Adipocyte (in vitro differentiated cells): Measurements from ENCODE around the gene NTRK3.

ENCODE experiments used
- DNase-seq: peaks from one replicate; pipeline ENCODE4 v3.0.0-alpha.2; 2015; ENCODE audit warnings: low read depth
- H3K27me3 ChIP-seq: replicated peaks from 2 replicates; pipeline ENCODE4 v1.7.0; 2013; ENCODE audit warnings: mild to moderate bottlenecking, low read length, moderate library complexity; ENCODE audit not compliant: control insufficient read depth, insufficient read depth
- H3K36me3 ChIP-seq: 2 replicates; pipeline ENCODE4 v1.7.0; 2013; ENCODE audit warnings: low read length, mild to moderate bottlenecking, moderate library complexity; ENCODE audit not compliant: control insufficient read depth, insufficient read depth, severe bottlenecking
- H3K4me1 ChIP-seq: 2 replicates; pipeline ENCODE4 v1.7.0; 2013; ENCODE audit warnings: mild to moderate bottlenecking, low read length, moderate library complexity; ENCODE audit not compliant: control insufficient read depth, insufficient read depth
- H3K4me3 ChIP-seq: 2 replicates; pipeline ENCODE4 v1.7.0; 2013; ENCODE audit warnings: mild to moderate bottlenecking, low read length, moderate library complexity
- H3K9ac ChIP-seq: 2 replicates; pipeline ENCODE4 v1.7.0; 2013; ENCODE audit warnings: mild to moderate bottlenecking, low read length, moderate library complexity
- H3K9me3 ChIP-seq: 2 replicates; pipeline ENCODE4 v1.7.0; 2013; ENCODE audit warnings: mild to moderate bottlenecking, low read length, moderate library complexity; ENCODE audit not compliant: control insufficient read depth

NTRK3 gene

DNA sequence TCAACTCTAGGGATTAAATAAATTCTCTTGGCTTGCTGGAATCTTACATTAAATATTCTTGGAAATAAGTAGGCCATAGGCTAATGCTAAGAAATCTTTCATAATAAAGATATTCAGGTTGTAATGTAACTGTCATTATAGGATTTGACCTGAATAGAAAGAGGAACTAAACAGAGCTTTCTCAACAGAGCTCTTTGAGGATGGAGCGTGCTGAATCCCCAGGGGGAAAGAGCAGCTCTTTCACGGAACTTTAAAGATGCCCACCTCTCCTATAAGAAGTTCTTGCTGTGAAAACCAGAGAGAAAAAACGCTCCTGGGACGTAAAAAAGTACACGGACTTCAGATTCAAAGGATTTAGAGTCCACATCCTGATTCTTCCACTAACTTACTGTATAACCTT lies 77.9 kb downstream of the NTRK3 start:
- no peaks in the 10 kb centered on the region for H3K9me3 ChIP-seq
- peaks cover 3% of the 10 kb centered on the region for H3K4me1 ChIP-seq
- H3K36me3 ChIP-seq, result no peaks in the 10 kb centered on the region
- H3K27me3 ChIP-seq, result peaks cover under 1% of the 10 kb centered on the region
- no peak overlapping the region for H3K9ac ChIP-seq
- H3K4me3 ChIP-seq, result no peak overlapping the region
- no peak for DNase-seq

GRCh38 chr15:88177451-88177850 lies 79.1 kb downstream of the NTRK3 start:
- no peak for DNase-seq
- Histone ChIP-seq H3K36me3 (no peaks in the 10 kb centered on the region), H3K9ac (no peak overlapping the region), H3K4me3 (no peak overlapping the region), H3K27me3 (no peaks in the 10 kb centered on the region), H3K9me3 (no peaks in the 10 kb centered on the region), H3K4me1 (peaks cover 3% of the 10 kb centered on the region)

DNA sequence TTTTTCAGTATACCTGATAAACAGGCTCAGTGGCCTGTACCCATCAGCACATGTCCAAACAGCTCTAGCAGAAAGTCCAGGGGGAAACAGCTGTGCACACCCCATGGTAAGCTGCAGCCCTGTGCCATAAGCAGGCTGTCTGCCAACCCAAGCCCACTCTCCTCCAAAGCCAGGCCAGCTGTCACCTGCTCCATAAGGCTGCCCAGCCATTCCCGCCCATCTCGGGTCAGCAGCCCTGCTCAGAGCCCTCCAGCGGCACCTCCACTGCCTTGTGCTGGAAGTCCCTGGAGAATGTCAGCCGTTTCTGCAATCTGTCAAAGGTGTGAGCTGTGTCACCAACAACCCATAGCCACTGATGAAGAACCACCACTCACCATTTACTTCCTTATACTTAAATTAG lies 82.0 kb downstream of the NTRK3 start:
- Histone ChIP-seq H3K9me3 (no peaks in the 10 kb centered on the region), H3K27me3 (no peaks in the 10 kb centered on the region), H3K4me3 (no peak overlapping the region), H3K9ac (no peak overlapping the region), H3K36me3 (no peaks in the 10 kb centered on the region), H3K4me1 (peaks cover 3% of the 10 kb centered on the region)
- no peak for DNase-seq

GRCh38 chr15:88166082-88166993 lies 90.2 kb downstream of the NTRK3 start:
- H3K9me3 ChIP-seq, result no peaks in the 10 kb centered on the region
- H3K9ac ChIP-seq, result no peak overlapping the region
- H3K27me3 ChIP-seq, result peaks cover 6% of the 10 kb centered on the region
- H3K4me3 ChIP-seq, result no peak overlapping the region
- DNase-seq, result peak; percentile 11
- H3K4me1 ChIP-seq, result no peaks in the 10 kb centered on the region
- no peaks in the 10 kb centered on the region for H3K36me3 ChIP-seq

GRCh38 chr15:88161636-88162035 lies 94.9 kb downstream of the NTRK3 start:
- no peaks in the 10 kb centered on the region for H3K4me1 ChIP-seq
- H3K36me3 ChIP-seq, result no peaks in the 10 kb centered on the region
- no peak for DNase-seq
- H3K9me3 ChIP-seq, result no peaks in the 10 kb centered on the region
- H3K4me3 ChIP-seq, result no peak overlapping the region
- no peak overlapping the region for H3K9ac ChIP-seq
- peaks cover 14% of the 10 kb centered on the region for H3K27me3 ChIP-seq

GRCh38 chr15:88155310-88155709 lies 101.2 kb downstream of the NTRK3 start:
- Histone ChIP-seq H3K9ac (no peak overlapping the region), H3K9me3 (peaks cover 3% of the 10 kb centered on the region), H3K4me1 (no peaks in the 10 kb centered on the region), H3K4me3 (no peak overlapping the region), H3K27me3 (peaks cover 8% of the 10 kb centered on the region), H3K36me3 (no peaks in the 10 kb centered on the region)
- no peak for DNase-seq

GRCh38 chr15:88152672-88153071 lies 103.9 kb downstream of the NTRK3 start:
- H3K4me3 ChIP-seq, result no peak overlapping the region
- H3K9ac ChIP-seq, result no peak overlapping the region
- H3K9me3 ChIP-seq, result peaks cover 3% of the 10 kb centered on the region
- peaks cover 8% of the 10 kb centered on the region for H3K27me3 ChIP-seq
- H3K4me1 ChIP-seq, result no peaks in the 10 kb centered on the region
- no peaks in the 10 kb centered on the region for H3K36me3 ChIP-seq
- DNase-seq, result no peak

GRCh38 chr15:88147760-88148159 lies 108.8 kb downstream of the NTRK3 start:
- H3K4me1 ChIP-seq, result no peaks in the 10 kb centered on the region
- no peaks in the 10 kb centered on the region for H3K36me3 ChIP-seq
- H3K9me3 ChIP-seq, result peaks cover 4% of the 10 kb centered on the region
- no peak overlapping the region for H3K9ac ChIP-seq
- no peak for DNase-seq
- no peaks in the 10 kb centered on the region for H3K27me3 ChIP-seq
- no peak overlapping the region for H3K4me3 ChIP-seq

DNA sequence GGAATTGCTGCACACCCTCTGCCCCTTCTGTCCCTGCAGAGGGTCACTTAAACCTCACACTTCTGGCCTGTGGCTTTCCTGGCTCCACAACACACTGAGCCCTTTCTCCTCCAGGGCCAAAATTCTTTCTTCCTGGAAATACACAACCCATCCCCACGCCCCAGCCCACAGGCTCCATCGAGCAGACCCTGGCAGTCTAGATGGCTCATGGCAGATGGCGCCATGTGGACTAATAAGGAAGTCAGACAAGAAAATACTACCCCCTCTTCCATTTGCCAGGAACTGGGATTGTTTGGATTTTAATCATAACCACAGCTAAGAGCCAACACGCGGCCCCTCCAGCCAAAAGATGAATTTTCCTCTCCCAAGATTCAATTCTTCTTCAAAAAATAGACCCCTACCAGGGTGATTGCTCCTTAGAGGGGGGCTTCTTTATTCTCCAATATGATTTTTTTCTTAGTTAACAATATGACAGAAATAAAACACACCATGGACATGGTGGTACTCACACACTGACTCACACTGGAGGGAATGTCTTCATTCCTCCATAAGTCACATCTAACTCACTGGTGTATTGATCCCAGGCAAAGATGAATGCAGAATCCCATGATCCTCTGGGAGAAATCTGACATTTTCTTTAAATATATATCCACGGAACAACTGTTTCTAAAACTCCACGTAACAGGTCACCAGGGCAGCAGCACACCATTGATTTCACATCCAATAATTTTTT lies 111.5 kb downstream of the NTRK3 start:
- Histone ChIP-seq H3K4me1 (no peaks in the 10 kb centered on the region), H3K4me3 (no peak overlapping the region), H3K9ac (no peak overlapping the region), H3K27me3 (no peaks in the 10 kb centered on the region), H3K36me3 (no peaks in the 10 kb centered on the region), H3K9me3 (peaks cover 4% of the 10 kb centered on the region)
- DNase-seq, result no peak

DNA sequence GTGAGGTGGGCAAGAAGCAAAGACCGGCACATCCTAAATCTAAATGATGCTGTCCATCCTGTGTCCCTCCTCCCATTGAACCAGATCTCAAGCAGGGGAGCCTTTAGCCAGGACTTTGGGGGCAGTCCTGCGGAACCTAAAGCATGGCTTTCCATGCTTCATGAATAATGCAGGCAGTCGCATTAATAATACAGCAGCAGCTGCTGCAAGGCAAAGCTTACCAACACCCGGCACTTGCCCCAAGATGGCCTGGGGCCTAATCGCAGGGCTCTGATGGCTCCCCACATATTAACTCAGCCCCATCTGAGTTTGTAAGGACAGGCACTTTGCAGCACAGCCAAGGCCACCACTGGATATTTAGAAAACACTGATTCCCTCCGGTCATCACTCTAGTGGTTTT lies 114.4 kb downstream of the NTRK3 start:
- Histone ChIP-seq H3K4me3 (no peak overlapping the region), H3K36me3 (no peaks in the 10 kb centered on the region), H3K27me3 (no peaks in the 10 kb centered on the region), H3K4me1 (no peaks in the 10 kb centered on the region), H3K9me3 (peaks cover 4% of the 10 kb centered on the region), H3K9ac (no peak overlapping the region)
- no peak for DNase-seq

DNA sequence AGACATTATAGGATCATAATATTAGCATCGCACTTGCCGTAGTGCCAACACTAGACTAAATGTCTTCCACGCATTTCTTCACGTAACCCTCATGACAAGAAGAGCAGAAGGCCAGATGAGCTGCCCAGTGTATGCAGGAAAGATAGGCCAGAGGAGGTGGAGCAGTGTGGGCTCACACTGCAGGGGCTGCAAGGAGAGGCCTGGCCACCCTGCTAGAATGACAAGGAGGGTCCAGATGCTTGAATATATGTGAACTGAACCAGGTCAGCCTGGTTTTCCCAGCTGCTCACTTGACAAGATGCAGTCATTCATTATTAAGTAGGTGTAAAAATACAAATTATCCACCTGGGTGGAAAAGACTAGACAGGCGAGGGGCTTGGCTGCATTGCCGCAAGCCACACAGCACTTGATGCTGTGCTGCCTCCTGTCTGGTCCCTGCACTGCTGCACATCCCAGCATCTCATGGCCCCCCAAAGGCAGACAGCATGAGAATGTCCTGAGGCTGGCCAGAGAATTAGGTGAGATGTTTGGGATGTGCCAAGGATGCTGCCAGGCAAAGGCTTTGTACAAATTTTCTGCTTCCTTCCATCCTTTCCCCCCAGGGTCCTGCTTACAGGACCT lies 115.2 kb downstream of the NTRK3 start:
- no peaks in the 10 kb centered on the region for H3K27me3 ChIP-seq
- no peak for DNase-seq
- H3K4me1 ChIP-seq, result no peaks in the 10 kb centered on the region
- no peaks in the 10 kb centered on the region for H3K36me3 ChIP-seq
- no peak overlapping the region for H3K9ac ChIP-seq
- H3K4me3 ChIP-seq, result no peak overlapping the region
- H3K9me3 ChIP-seq, result peaks cover 4% of the 10 kb centered on the region
